ENCODE measurements around the gene YIPF2. TPM values are rescaled to one million over a fixed set of nuclear protein-coding genes. Genes with fewer than 3 reads are reported as not detected.
"Not testable (repeated sequence)": the region's sequence is repeated elsewhere in the genome, so short reads cannot be mapped to it uniquely, and the experiment has no call there.

YIPF2 gene
- polyA plus RNA-seq, 2 of the 4 experiments (the other 2 are of a cell fraction): 13.1 to 17.5 TPM

- TF ChIP-seq CTCF (IDR thresholded peaks at IDR 0.05) (no peak), E2F6 (IDR thresholded peaks at IDR 0.05; ENCODE audit: borderline replicate concordance, low read depth) (peak; percentile 58), POLR2A (IDR thresholded peaks at IDR 0.05; ENCODE audit: low read length) (peak; percentile 87), HOXB5 (CRISPR knock-in tag; IDR thresholded peaks at IDR 0.05) (0 out of 2 replicates have a peak, but pooled peaks have one; percentile 40), ATOH8 (CRISPR knock-in tag; IDR thresholded peaks at IDR 0.05; ENCODE audit: low read depth) (no peak), TP53 (CRISPR knock-in tag; IDR thresholded peaks at IDR 0.05) (no peak)
Observed at GRCh38 chr19:10960314-10961072, 32.1 kb upstream of the YIPF2 start, which contains the start of gene SMARCA4 (continued).

- H3K9me3 ChIP-seq; FAIRE-seq; DNase-seq (ENCODE audit: low read depth in 1 of 2, low spot score in 1 of 2); ATAC-seq: not testable (repeated sequence)
- WGBS (ENCODE audit: missing lambda C conversion rate): 94% methylated on average over 19 of the region's 19 CpGs
- peaks cover 13% of the 10 kb centered on the region for H3K4me1 ChIP-seq
- ChIA-PET POLR2A (interaction anchor here (1.1 kb wide), 1 partner anchor 14 kb away, joined by 3 read pairs; no protein-coding TSS in a partner anchor), CTCF (interaction anchor here (1.5 to 2.5 kb wide), 2 partner anchors 18 to 23 kb away, joined by 5 to 11 read pairs; no protein-coding TSS in a partner anchor)
- H3K27ac ChIP-seq: peak overlapping the region; percentile 97 to 99
- peak overlapping the region; percentile 94 for H3K4me3 ChIP-seq
- peak overlapping the region; percentile 92 for H3K4me2 ChIP-seq
Observed at GRCh38 chr19:10959277-10959968, 31.0 kb upstream of the YIPF2 start.

GRCh38 chr19:10952809-10953208 is 24.4 kb upstream of the YIPF2 start:
- Histone ChIP-seq H3K27ac (peak overlapping the region in 1 of 2 experiments; percentile 57; a peak in 2 of 6 replicates), H3K4me1 (peaks cover 14% of the 10 kb centered on the region), H3K4me3 (no peak overlapping the region), H3K9me3 (no peaks in the 10 kb centered on the region), H3K4me2 (no peak overlapping the region)
- no peak for ATAC-seq
- 92% methylated on average over 6 of the region's 6 CpGs for WGBS (ENCODE audit: missing lambda C conversion rate)
- ChIA-PET CTCF (interaction anchor here (0.9 to 2.9 kb wide), 3 partner anchors 8 to 16 kb away, joined by 3 to 25 read pairs (median 8); no protein-coding TSS in a partner anchor), POLR2A (no interaction called here)
- TF ChIP-seq HMGXB4 (CRISPR knock-in tag; IDR thresholded peaks at IDR 0.05; ENCODE audit: borderline replicate concordance) (no peak), USF2 (IDR thresholded peaks at IDR 0.05) (no peak), NPAS2 (CRISPR knock-in tag; IDR thresholded peaks at IDR 0.05; ENCODE audit: borderline replicate concordance) (no peak), FOSB (CRISPR knock-in tag; IDR thresholded peaks at IDR 0.05) (no peak), HOXA7 (CRISPR knock-in tag; IDR thresholded peaks at IDR 0.05) (no peak), POLR2AphosphoS2 (conservative IDR thresholded peaks at IDR 0.05; ENCODE audit: low read length) (no peak), RFX5 (IDR thresholded peaks at IDR 0.05) (no peak), GATA3 (IDR thresholded peaks at IDR 0.05; ENCODE audit: borderline replicate concordance) (no peak), HEYL (CRISPR knock-in tag; IDR thresholded peaks at IDR 0.05) (no peak), ZFP36 (IDR thresholded peaks at IDR 0.05; ENCODE audit: borderline replicate concordance, partially characterized antibody) (no peak), FOSL2 (IDR thresholded peaks at IDR 0.05) (no peak), FOSL2 (CRISPR knock-in tag; IDR thresholded peaks at IDR 0.05) (no peak), CBX2 (IDR thresholded peaks at IDR 0.05; ENCODE audit: borderline replicate concordance, low read depth) (no peak)
- DNase-seq (ENCODE audit: low read depth in 1 of 2, low spot score in 1 of 2): no peak
- no peak for FAIRE-seq

Measured in A549 (cell line).